Colonic mucosa (tissue), 4 donors: ENCODE data around the gene GPR55. TPM values are rescaled to one million over a fixed set of nuclear protein-coding genes. Genes with fewer than 3 reads are reported as not detected.

ENCODE experiments used
- DNase-seq: peaks from one replicate; pipeline ENCODE4 v3.0.0-alpha.2; 2020
- H3K27ac ChIP-seq: fragments of 200-600 bp; one replicate; pipeline ENCODE4 v1.8.0; 2021
- H3K27me3 ChIP-seq: fragments of 200-600 bp; one replicate; pipeline ENCODE4 v1.8.0; 2021
- H3K36me3 ChIP-seq: fragments of 200-600 bp; one replicate; pipeline ENCODE4 v1.8.0; 2021
- H3K4me1 ChIP-seq: fragments of 200-600 bp; one replicate; pipeline ENCODE4 v1.8.0; 2021; ENCODE audit warnings: mild to moderate bottlenecking
- H3K4me3 ChIP-seq: fragments of 200-600 bp; one replicate; pipeline ENCODE4 v1.8.0; 2021
- H3K9ac ChIP-seq, 2 donors: one replicate each; pipeline ENCODE4 v1.7.0; 2013; ENCODE audit warnings: control low read depth in 2 of 2, low read depth in 2 of 2, low read length in 2 of 2
- H3K9me3 ChIP-seq: fragments of 200-600 bp; one replicate; pipeline ENCODE4 v1.8.0; 2021
- CTCF ChIP-seq: fragments of 200-600 bp; IDR thresholded peaks from one replicate; pipeline ENCODE4 v1.8.0; 2022; ENCODE audit warnings: antibody characterized with exemption, mild to moderate bottlenecking
- intact Hi-C: fragments of 100-400 bp; cut with DNase I; formaldehyde crosslinking; loops from one replicate; pipeline ENCODE4 v1.14.1; 2022
- total RNA-seq, 2 donors: library from RNA; stranded (reverse); fragmentation: NEBNext Ultra II Directional in 1 of 2; extraction: Animal tissue kit (Norgen Biotek cat#: 25700) in 1 of 2; gene quantifications; one replicate each; pipeline ENCODE4 v1.2.1, GENCODE V29; 2021
- donor health status: healthy.
- donor health status: DM: no; HTN: no; CAD: no.
- donor health status: DM: no; HTN: no; CAD: no.

Gene GPR55
- total RNA-seq, 2 donors from 2014 or later, result 0.35 to 1.0 TPM

DNA sequence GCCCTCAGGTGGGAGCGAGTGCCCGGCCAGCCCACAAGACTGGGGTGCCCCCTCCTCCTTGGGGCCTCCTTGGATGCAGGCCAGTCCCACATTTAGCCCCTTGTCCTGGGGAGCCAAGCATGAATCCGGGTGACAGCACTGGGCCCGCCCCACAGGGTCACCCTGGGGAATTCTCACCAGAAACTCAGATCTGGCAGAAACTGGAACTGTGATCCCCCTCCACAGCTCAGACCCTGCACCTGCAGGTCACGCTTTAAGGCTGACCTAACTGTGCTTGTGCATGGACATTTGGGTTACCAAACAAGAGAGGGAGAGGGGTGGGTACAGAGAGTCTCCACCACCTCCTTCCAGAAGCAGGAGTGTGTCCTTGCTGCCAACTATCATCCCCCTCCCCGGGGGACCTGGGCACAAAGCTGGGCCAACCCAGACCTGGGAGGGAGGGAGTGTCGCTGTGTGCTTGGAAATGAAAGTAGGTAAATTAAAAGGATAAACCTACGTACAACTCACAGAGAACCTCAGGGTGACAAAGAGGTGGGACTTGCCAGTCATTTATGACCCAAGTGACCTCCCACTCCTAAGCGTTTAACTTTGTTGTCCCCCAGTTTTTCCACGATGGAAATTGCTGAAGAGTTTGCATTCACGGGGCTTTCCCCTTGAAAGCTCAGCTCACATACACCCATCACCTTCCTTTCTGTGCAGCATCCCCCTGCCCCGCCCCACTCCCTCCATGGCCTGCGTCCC, 51.2 kb downstream of the GPR55 start:
- H3K27ac ChIP-seq, result peak overlapping the region; percentile 97
- no peaks in the 10 kb centered on the region for H3K27me3 ChIP-seq
- no peak for TF ChIP-seq CTCF
- H3K36me3 ChIP-seq, result no peaks in the 10 kb centered on the region
- no peaks in the 10 kb centered on the region for H3K9me3 ChIP-seq
- peaks cover 63% of the 10 kb centered on the region for H3K4me1 ChIP-seq
- no peak for DNase-seq
- H3K4me3 ChIP-seq, result no peak overlapping the region
- intact Hi-C loops, result no loop called here
- peak overlapping the region; percentile 41 to 71 for H3K9ac ChIP-seq

- intact Hi-C loops, result no loop called here
- no peaks in the 10 kb centered on the region for H3K36me3 ChIP-seq
- no peak for TF ChIP-seq CTCF
- no peak for DNase-seq
- H3K9me3 ChIP-seq, result no peaks in the 10 kb centered on the region
- peak overlapping the region; percentile 64 to 71 for H3K9ac ChIP-seq
- no peak overlapping the region for H3K4me3 ChIP-seq
- peak overlapping the region; percentile 97 for H3K27ac ChIP-seq
- peaks cover 62% of the 10 kb centered on the region for H3K4me1 ChIP-seq
- no peaks in the 10 kb centered on the region for H3K27me3 ChIP-seq
Observed at GRCh38 chr2:230872968-230873660, 51.9 kb downstream of the GPR55 start.

DNA sequence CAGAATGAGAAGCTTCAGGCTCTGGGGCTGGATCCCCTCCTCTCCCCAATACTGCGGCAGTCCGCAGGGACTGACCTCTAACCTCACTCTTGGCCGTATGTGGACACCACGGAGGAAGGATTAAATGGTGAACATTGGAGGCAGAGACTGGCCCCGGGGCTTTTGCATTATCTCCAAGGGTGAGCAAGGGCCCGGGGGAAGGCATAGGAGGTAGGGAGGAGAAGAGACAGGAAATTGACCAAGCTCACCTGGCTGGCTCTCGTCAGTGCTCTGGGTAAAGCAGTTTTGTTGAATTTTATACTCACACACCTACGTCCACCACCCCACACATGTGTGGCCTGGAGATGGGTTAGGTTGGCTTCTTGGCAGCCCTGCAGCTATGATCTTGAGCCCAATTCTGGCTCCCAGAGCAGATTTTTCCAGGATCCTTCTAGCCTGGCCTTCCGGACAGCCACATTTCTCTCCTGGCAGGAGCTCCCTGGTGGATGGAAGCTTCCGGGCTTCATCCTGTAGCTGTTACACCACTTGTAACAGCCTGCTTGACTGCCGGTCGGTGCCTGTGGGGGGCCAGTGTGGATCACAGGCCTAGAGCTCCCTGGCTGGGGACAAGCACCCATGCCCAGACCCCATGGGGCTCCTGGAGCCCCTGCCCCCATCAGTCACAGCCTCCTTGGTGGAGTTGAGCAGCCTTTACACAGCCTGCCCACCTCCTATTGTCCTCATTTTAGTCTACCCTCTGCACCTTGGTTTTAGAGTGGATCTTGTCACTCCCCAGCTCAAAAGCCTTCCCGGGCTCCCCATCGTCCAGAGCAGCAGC, 52.7 kb downstream of the GPR55 start:
- H3K27me3 ChIP-seq, result no peaks in the 10 kb centered on the region
- peaks cover 56% of the 10 kb centered on the region for H3K4me1 ChIP-seq
- intact Hi-C loops, result no loop called here
- peak overlapping the region; percentile 97 for H3K27ac ChIP-seq
- H3K9ac ChIP-seq, result peak overlapping the region; percentile 64 to 71
- no peaks in the 10 kb centered on the region for H3K36me3 ChIP-seq
- H3K9me3 ChIP-seq, result no peaks in the 10 kb centered on the region
- TF ChIP-seq CTCF, result no peak
- no peak for DNase-seq
- no peak overlapping the region for H3K4me3 ChIP-seq

DNA sequence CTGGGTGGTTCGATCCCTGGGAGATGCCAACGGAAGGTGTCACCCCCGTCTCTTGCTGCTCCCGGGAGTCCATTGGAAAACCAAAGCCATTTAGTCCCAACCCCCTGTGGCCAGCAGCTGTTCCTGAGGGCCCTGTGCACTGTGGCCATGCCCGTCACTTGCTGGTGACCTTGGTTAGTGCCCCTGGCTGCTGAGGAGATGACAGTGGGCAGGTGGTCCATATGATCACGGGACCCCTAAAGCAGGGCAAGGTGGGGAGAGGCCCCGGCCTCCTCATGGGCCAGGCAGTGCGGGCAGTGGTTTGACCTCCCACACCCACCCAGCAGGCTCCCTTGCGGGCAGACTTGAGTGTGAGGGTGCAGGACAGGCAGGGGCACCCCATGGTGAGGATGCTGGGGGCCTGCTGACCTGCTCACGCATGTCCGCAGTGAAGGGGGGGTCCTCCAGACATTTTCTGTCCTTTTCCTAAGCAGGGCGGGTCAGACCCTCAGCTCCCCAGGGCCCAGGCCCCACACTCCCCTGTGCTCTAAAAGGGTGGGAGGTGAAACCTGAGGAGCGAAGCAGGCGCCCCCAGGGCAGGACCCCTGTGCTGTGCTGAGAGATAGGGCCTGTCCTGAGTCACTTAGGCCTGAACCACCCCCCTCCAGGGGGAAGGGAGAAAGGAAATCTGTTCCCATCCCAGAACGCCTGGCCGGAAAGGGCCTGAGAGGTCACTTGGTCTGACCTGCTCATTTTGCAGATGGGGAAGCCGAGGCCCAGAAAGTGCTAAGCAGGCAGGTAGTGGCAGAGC, 53.5 kb downstream of the GPR55 start:
- no peaks in the 10 kb centered on the region for H3K27me3 ChIP-seq
- intact Hi-C loops, result no loop called here
- no peaks in the 10 kb centered on the region for H3K9me3 ChIP-seq
- peaks cover 56% of the 10 kb centered on the region for H3K4me1 ChIP-seq
- peak overlapping the region; percentile 57 to 71 for H3K9ac ChIP-seq
- no peak overlapping the region for H3K4me3 ChIP-seq
- no peaks in the 10 kb centered on the region for H3K36me3 ChIP-seq
- peak overlapping the region; percentile 97 for H3K27ac ChIP-seq
- DNase-seq, result no peak
- TF ChIP-seq CTCF, result no peak
